K562 (cell line): ENCODE measurements around the gene SLC7A11. TPM values are rescaled to one million over a fixed set of nuclear protein-coding genes. Genes with fewer than 3 reads are reported as not detected.
A peak's percentile ranks its signal among the peaks of the same experiment; 100 is the strongest.

ENCODE experiments used
- ATF2 ChIP-seq: sonication (generic); formaldehyde crosslinking; IDR thresholded peaks from 2 replicates; pipeline ENCODE4 v1.8.1; 2022; ENCODE audit warnings: missing genetic modification reagents
- E4F1 ChIP-seq: fragments of 250-450 bp; sonication (Bioruptor Pico); IDR thresholded peaks from 2 replicates; pipeline ENCODE4 v1.5.0; 2021; ENCODE audit warnings: mild to moderate bottlenecking, borderline replicate concordance
- HMGXB4 ChIP-seq: sonication (generic); formaldehyde crosslinking; IDR thresholded peaks from 2 replicates; pipeline ENCODE4 v1.8.1; 2023; ENCODE audit warnings: mild to moderate bottlenecking, missing genetic modification reagents
- NFIC ChIP-seq: fragments of 450-650 bp; IDR thresholded peaks from 2 replicates; pipeline ENCODE4 v1.6.1; 2017; ENCODE audit warnings: mild to moderate bottlenecking, inconsistent platforms
- NFYB ChIP-seq: IDR thresholded peaks from 2 replicates; pipeline ENCODE4 v1.6.1; 2011; ENCODE audit warnings: mild to moderate bottlenecking, moderate library complexity; ENCODE audit not compliant: insufficient read length; ENCODE audit errors: extremely low read depth
- NR2C1 ChIP-seq, 2 experiments: fragments of 450-650 bp; IDR thresholded peaks; 2 replicates each; pipeline ENCODE4 v1.6.1; 2017; ENCODE audit warnings: mild to moderate bottlenecking in 2 of 2, antibody characterized with exemption in 1 of 2, inconsistent platforms in 1 of 2, missing compliant biosample characterization in 1 of 2, missing genetic modification characterization in 1 of 2
- PHTF2 ChIP-seq: fragments of 250-450 bp; sonication (Bioruptor Pico); IDR thresholded peaks from 2 replicates; pipeline ENCODE4 v1.5.0; 2021; ENCODE audit warnings: mild to moderate bottlenecking
- RAD51 ChIP-seq: fragments of 450-650 bp; IDR thresholded peaks from 2 replicates; pipeline ENCODE4 v1.7.1; 2016; ENCODE audit warnings: low read depth, mild to moderate bottlenecking, borderline replicate concordance
- RBM34 ChIP-seq: fragments of 200-400 bp; formaldehyde crosslinking; IDR thresholded peaks from 2 replicates; pipeline ENCODE4 v1.6.1; 2018; ENCODE audit warnings: low read length, borderline replicate concordance; ENCODE audit not compliant: insufficient read depth
- SREBF1 ChIP-seq: fragments of 150-350 bp; IDR thresholded peaks from 2 replicates; pipeline ENCODE4 v1.6.1; 2014; ENCODE audit warnings: antibody characterized with exemption, low read depth, low read length, borderline replicate concordance
- TBP ChIP-seq: optimal IDR thresholded peaks from 2 replicates; pipeline ENCODE3; 2011; ENCODE audit warnings: low read depth, low read length, improper control_type of control experiment
- ZNF589 ChIP-seq: fragments of 200-800 bp; sonication (Bioruptor generic); IDR thresholded peaks from 2 replicates; pipeline ENCODE4 v1.6.1; 2016; ENCODE audit warnings: low read depth, missing genetic modification characterization, missing compliant biosample characterization
- ZNF644 ChIP-seq: fragments of 200-800 bp; sonication (Bioruptor generic); IDR thresholded peaks from 2 replicates; pipeline ENCODE4 v1.6.1; 2016; ENCODE audit warnings: low read depth, missing genetic modification characterization, missing compliant biosample characterization
- polyA plus RNA-seq, 8 experiments: library from polyadenylated mRNA; depleted of rRNA in 4 of 8; stranded (reverse) in 5 of 8; unstranded in 3 of 8; fragments of >200 nt; fragmentation: Nextera tagmentation in 2 of 8; fragmentation: Illumina TruSeq in 1 of 8; extraction: Ambion mirVana in 2 of 8; extraction: Trizol in 1 of 8; gene quantifications; 2 replicates each; pipeline versions ENCODE4 v1.2.1 to v1.2.3, GENCODE V29; 2011 to 2014; ENCODE audit warnings: inconsistent platforms in 1 of 8, missing spikeins in 1 of 8
- total RNA-seq, 7 experiments: library from RNA; depleted of rRNA in 6 of 7; stranded (reverse); fragments of >200 nt in 6 of 7; fragmentation: Illumina TruSeq in 2 of 7; extraction: Trizol in 2 of 7; gene quantifications; 2 replicates each; pipeline versions ENCODE4 v1.2.1 to v1.2.3, GENCODE V29; 2011 to 2021; ENCODE audit warnings: low replicate concordance in 1 of 7
- TF ChIP-seq, protein P1 (sequence below): fragments of 250-450 bp; sonication (Bioruptor Pico); IDR thresholded peaks from 2 replicates; pipeline ENCODE4 v1.4.0; 2020

SLC7A11 gene
- total and polyA plus RNA-seq, 9 of the 15 experiments (the other 6 are each of a cell fraction or from before 2014, with no cell fraction given) = 4.5 to 26.1 (median 13.5) TPM

DNA sequence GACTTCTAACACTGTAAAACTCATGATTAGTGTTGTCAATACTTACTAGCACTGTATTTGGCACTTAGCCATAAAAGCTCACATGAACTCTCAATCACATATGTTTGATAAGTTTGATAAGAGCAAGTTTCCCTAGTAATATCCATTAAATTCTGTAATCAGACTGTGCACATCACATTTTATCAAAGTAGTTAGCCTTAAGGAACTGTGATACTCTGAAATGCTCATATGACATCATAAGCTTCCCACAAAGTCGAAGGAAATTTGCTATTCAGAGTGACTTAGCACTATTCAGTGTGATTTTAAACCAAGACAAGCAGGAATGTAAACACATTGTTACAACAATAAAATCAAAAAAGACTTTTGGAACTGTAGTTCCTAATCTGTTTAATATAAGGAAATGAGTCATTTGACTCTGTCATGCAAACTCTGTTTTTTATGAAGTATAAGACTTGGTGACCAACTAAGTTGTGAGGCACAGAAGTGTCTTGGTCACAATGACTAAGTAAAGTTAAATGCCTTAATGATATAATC lies 6.7 kb downstream of the SLC7A11 start (continued):
- no peak for TF ChIP-seq NR2C1 (IDR thresholded peaks at IDR 0.05)
- TF ChIP-seq NR2C1 (tag; IDR thresholded peaks at IDR 0.05) = 0 out of 2 replicates have a peak, but pooled peaks have one; percentile 11
- TF ChIP-seq HMGXB4 = no peak
- TF ChIP-seq PHTF2 = no peak
- TF ChIP-seq NFIC = peak; percentile 96
- TF ChIP-seq RAD51 = no peak
- TF ChIP-seq RBM34 = no peak
- TF ChIP-seq ZNF589 (CRISPR knock-in tag) = no peak
- no peak for TF ChIP-seq E4F1
- TF ChIP-seq, protein P1, sequence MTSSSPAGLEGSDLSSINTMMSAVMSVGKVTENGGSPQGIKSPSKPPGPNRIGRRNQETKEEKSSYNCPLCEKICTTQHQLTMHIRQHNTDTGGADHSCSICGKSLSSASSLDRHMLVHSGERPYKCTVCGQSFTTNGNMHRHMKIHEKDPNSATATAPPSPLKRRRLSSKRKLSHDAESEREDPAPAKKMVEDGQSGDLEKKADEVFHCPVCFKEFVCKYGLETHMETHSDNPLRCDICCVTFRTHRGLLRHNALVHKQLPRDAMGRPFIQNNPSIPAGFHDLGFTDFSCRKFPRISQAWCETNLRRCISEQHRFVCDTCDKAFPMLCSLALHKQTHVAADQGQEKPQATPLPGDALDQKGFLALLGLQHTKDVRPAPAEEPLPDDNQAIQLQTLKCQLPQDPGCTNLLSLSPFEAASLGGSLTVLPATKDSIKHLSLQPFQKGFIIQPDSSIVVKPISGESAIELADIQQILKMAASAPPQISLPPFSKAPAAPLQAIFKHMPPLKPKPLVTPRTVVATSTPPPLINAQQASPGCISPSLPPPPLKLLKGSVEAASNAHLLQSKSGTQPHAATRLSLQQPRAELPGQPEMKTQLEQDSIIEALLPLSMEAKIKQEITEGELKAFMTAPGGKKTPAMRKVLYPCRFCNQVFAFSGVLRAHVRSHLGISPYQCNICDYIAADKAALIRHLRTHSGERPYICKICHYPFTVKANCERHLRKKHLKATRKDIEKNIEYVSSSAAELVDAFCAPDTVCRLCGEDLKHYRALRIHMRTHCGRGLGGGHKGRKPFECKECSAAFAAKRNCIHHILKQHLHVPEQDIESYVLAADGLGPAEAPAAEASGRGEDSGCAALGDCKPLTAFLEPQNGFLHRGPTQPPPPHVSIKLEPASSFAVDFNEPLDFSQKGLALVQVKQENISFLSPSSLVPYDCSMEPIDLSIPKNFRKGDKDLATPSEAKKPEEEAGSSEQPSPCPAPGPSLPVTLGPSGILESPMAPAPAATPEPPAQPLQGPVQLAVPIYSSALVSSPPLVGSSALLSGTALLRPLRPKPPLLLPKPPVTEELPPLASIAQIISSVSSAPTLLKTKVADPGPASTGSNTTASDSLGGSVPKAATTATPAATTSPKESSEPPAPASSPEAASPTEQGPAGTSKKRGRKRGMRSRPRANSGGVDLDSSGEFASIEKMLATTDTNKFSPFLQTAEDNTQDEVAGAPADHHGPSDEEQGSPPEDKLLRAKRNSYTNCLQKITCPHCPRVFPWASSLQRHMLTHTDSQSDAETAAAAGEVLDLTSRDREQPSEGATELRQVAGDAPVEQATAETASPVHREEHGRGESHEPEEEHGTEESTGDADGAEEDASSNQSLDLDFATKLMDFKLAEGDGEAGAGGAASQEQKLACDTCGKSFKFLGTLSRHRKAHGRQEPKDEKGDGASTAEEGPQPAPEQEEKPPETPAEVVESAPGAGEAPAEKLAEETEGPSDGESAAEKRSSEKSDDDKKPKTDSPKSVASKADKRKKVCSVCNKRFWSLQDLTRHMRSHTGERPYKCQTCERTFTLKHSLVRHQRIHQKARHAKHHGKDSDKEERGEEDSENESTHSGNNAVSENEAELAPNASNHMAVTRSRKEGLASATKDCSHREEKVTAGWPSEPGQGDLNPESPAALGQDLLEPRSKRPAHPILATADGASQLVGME = no peak
- no peak for TF ChIP-seq TBP
- TF ChIP-seq NFYB = no peak
- no peak for TF ChIP-seq ATF2 (CRISPR knock-in tag)
- no peak for TF ChIP-seq SREBF1
- TF ChIP-seq ZNF644 (tag) = no peak; the same call in 1 of the 2 replicates
